Breast epithelium (tissue), 3 donors: ENCODE measurements around the gene MKNK1.

Experiments used
- POLR2A ChIP-seq: fragments of 450-650 bp; IDR thresholded peaks from one replicate; pipeline ENCODE4 v1.6.1; 2016; ENCODE audit warnings: antibody characterized with exemption, mild to moderate bottlenecking, moderate library complexity
- TF ChIP-seq, protein P1 (sequence below), 3 donors: fragments of 450-650 bp; IDR thresholded peaks; one replicate each; pipeline ENCODE4 v1.5.1; 2016 to 2017; ENCODE audit warnings: antibody characterized with exemption in 3 of 3, mild to moderate bottlenecking in 3 of 3, moderate library complexity in 3 of 3

DNA sequence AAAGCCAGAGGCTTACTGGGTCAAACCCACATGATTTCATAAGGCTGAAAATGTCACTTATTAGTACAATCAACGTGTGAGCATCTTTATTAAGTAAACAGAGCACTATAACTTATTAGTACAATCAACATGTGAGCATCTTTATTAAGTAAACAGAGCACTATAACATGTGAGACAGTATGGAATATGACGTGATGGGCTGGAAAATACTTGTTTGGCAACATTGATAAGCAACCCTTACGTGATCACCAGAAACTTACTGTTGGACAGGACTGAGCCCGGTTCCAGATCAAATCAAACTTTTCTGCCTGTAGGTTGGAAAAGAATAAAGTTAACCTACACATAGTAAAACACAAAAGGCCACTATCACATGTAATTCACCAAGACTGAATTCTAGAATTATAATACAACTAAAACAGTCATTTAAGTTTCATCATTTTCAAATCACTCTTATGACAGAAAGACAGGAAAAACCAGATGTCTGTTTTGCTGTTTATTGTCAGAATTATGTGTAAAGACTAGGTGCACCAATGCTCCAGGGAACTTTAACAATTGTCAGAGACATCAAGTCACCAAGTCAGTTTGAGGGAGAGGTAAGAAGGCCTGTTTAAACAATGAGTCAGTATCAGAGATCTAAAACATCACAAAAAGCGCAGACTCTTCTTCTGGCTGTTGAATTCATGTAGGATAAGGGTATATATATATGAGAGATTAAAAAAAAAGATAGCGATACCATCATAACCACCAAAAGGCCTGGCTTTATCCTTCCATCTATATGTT, 48.4 kb upstream of the MKNK1 start:
- TF ChIP-seq POLR2A, result no peak
- TF ChIP-seq, protein P1, sequence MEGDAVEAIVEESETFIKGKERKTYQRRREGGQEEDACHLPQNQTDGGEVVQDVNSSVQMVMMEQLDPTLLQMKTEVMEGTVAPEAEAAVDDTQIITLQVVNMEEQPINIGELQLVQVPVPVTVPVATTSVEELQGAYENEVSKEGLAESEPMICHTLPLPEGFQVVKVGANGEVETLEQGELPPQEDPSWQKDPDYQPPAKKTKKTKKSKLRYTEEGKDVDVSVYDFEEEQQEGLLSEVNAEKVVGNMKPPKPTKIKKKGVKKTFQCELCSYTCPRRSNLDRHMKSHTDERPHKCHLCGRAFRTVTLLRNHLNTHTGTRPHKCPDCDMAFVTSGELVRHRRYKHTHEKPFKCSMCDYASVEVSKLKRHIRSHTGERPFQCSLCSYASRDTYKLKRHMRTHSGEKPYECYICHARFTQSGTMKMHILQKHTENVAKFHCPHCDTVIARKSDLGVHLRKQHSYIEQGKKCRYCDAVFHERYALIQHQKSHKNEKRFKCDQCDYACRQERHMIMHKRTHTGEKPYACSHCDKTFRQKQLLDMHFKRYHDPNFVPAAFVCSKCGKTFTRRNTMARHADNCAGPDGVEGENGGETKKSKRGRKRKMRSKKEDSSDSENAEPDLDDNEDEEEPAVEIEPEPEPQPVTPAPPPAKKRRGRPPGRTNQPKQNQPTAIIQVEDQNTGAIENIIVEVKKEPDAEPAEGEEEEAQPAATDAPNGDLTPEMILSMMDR (IDR thresholded peaks at IDR 0.05), result no peak
